Measurements from ENCODE around the gene GOLM1. TPM values are rescaled to one million over a fixed set of nuclear protein-coding genes. Genes with fewer than 3 reads are reported as not detected.

Gene GOLM1, protein sequence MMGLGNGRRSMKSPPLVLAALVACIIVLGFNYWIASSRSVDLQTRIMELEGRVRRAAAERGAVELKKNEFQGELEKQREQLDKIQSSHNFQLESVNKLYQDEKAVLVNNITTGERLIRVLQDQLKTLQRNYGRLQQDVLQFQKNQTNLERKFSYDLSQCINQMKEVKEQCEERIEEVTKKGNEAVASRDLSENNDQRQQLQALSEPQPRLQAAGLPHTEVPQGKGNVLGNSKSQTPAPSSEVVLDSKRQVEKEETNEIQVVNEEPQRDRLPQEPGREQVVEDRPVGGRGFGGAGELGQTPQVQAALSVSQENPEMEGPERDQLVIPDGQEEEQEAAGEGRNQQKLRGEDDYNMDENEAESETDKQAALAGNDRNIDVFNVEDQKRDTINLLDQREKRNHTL
- total RNA-seq: 10 to 100 TPM; 53.7 to 90.6 TPM

DNA sequence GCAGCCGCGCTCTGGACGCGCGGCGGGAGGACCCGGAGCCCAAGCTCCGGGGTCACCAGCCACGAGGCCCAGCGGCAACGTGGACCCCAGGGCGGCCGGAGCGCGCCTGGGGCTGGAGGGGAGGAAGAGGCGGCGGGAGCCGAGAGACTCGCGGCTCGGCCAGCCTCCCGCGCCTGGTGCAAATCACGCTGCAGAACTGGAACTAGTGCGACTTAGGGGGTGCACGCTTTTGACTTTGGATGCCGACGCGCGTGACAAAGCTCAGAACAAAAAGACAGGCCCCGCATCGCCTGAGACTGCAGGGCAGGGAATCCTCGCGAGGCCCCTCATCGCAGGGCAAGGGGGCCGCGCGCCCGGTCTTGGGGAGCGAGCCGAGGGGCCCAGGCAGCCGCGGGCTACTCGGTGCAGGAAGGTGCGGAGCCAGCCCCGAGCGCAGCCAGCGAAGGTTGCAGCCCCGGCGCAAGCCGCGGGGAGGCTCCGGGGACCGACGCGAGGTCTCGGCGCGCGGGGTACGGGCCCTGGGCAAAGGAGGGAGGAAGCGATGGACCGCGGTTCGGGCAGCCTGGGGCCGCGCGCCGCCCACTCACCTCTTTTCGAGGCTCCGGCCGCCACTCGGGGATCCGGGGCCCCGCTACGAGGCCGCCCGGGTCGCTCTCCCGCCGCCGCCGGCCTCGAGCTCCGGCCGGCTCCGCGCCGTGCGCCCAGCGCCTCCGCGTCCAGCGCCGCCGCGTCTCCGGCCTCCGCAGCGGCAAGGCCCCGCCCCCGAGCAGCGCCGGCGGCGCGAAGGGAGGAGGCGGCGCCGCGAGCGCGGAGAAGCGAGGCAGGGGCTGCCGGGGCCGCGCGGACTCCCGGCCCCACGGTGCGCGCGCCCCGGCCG lies at the start of gene GOLM1:
Gene GOLM1 (minus strand): TSS at position 735 of the 877 bp plus-strand sequence. CDS start 20,238 bp downstream, outside the sequence.

Small RNAs within 50 kb of the gene (small RNA-seq; reads per million reads assigned to genes)
- gene AL161447.1: 0 reads per million in 2 donors

Other genes starting within 250 kb of the GOLM1 start
- gene NAA35, start 158.4 kb downstream of the GOLM1 start, total RNA-seq: 10 to 100 TPM; 17.9 to 19.3 TPM
- under 1 TPM in 1 of 2 donors, not detected in 1; under 0.01 TPM for gene C9orf153, start 160.1 kb upstream of the GOLM1 start, total RNA-seq
- gene ISCA1, start 183.0 kb upstream of the GOLM1 start, total RNA-seq: 10 to 100 TPM; 32.6 to 32.7 TPM

Measured in melanocyte of skin (primary cell).